Measurements from ENCODE around the gene PHLPP2.
"Not testable (repeated sequence)": the region's sequence is repeated elsewhere in the genome, so short reads cannot be mapped to it uniquely, and the experiment has no call there.

The PHLPP2 gene

GRCh38 chr16:71623597-71623996, 100.9 kb downstream of the PHLPP2 start:
- DNase-seq (ENCODE audit: low spot score): no peak

DNA sequence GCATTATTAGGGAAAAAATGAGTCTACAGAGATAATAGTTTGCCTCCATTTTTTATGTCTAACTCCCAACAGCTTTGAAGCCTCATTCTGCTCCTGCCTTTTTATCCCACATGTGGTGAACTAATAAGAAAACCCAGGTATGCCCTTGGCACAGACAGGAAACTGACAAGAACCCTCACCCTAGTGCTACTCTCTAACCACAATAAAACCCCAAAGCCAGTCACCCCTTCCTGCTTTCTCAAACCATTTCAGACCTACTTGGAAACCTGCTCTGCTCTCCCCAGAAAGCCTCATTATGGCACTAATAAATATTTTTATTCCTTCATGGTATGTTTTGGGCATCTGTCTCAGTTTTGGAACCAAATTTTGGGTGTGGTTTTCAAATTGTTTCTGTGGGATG, 102.4 kb downstream of the PHLPP2 start:
- DNase-seq (ENCODE audit: low spot score): no peak

DNA sequence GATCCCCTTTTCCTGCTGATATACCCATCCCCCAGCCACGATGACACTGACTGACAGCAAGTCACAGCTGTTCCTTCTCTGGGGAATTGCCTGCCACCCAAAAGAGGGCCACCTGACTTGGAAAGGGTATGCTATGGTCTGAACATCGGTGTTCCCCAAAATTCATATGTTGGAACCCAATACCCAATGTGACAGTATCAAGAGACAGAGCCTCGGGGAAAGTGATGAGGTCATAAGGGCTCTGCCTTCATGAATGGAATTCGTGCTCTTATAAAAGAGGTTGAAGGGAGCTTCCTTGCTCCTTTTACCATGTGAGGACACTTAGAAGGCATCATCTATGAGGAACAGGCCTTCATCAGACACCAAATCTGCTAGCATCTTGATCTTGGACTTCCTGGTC, 106.1 kb downstream of the PHLPP2 start:
- DNase-seq (ENCODE audit: low spot score): no peak

DNA sequence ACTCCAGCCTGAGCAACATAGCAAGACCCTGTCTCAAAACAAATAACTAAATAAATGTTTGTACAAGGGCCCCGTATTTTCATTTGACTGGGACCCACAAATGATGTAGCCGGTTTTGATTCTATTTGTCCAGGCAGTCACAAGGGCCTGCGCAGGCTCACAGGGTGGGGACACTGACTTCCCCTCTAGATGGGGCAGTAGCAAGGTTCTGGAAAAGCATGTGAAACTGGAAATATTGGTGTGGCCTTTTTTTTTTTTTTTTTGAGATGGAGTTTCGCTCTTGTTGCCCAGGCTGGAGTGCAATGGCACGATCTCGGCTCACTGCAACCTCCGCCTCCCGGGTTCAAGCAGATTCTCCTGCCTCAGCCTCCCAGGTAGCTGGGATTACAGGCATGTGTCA, 109.5 kb downstream of the PHLPP2 start:
- not testable (repeated sequence) for DNase-seq (ENCODE audit: low spot score)

GRCh38 chr16:71610936-71611871, 113.3 kb downstream of the PHLPP2 start:
- peak; percentile 38 for DNase-seq (ENCODE audit: low spot score)

DNA sequence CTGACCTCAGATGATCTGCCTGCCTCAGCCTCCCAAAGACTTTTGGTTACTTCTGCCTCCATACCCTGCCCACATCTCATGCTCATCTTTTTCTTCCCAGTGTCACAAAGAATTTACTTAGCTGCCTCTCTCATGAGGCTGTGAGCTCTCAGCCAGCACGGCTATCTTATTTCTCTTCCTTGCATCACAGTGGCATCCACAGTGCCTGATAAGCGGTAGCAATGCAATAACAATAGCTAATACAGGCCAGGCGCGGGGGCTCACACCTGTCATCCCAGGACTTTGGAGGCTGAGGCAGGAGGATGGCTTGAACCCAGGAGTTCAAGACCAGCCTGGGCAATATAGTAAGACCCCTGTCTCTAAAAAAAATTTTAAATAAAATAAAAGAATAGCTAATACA, 114.1 kb downstream of the PHLPP2 start:
- no peak for DNase-seq (ENCODE audit: low spot score)

- DNase-seq (ENCODE audit: low spot score): no peak
Observed at GRCh38 chr16:71609066-71609465, 115.4 kb downstream of the PHLPP2 start.

- peak; percentile 31 for DNase-seq (ENCODE audit: low spot score)
Observed at GRCh38 chr16:71600822-71601221, 123.7 kb downstream of the PHLPP2 start.

GRCh38 chr16:71598426-71598825, 126.1 kb downstream of the PHLPP2 start:
- DNase-seq (ENCODE audit: low spot score): not testable (repeated sequence)

GRCh38 chr16:71595340-71595826, 129.1 kb downstream of the PHLPP2 start:
- not testable (repeated sequence) for DNase-seq (ENCODE audit: low spot score)
